Subcutaneous abdominal adipose tissue (tissue), 5 donors: ENCODE data around the gene DPP6.

ENCODE experiments used
- H3K27ac ChIP-seq: one replicate; pipeline ENCODE4 v1.7.0; 2013; ENCODE audit warnings: low read depth, mild to moderate bottlenecking, inconsistent platforms, low read length, moderate library complexity
- H3K27me3 ChIP-seq, 5 donors: one replicate each; pipeline ENCODE4 v1.7.0; 2013; ENCODE audit warnings: low read length in 5 of 5, inconsistent platforms in 1 of 5; ENCODE audit not compliant: control insufficient read depth in 5 of 5, insufficient read depth in 4 of 5
- H3K36me3 ChIP-seq, 5 donors: one replicate each; pipeline ENCODE4 v1.7.0; 2013; ENCODE audit warnings: low read length in 5 of 5; ENCODE audit not compliant: control insufficient read depth in 5 of 5, insufficient read depth in 5 of 5
- H3K4me1 ChIP-seq, 5 donors: one replicate each; pipeline ENCODE4 v1.7.0; 2013; ENCODE audit warnings: low read length in 5 of 5, mild to moderate bottlenecking in 3 of 5, moderate library complexity in 1 of 5; ENCODE audit not compliant: control insufficient read depth in 5 of 5, insufficient read depth in 5 of 5
- H3K4me3 ChIP-seq, 5 donors: one replicate each; pipeline ENCODE4 v1.7.0; 2013; ENCODE audit warnings: low read length in 5 of 5, low read depth in 1 of 5
- H3K9ac ChIP-seq, 5 donors: one replicate each; pipeline ENCODE4 v1.7.0; 2013; ENCODE audit warnings: low read length in 5 of 5, mild to moderate bottlenecking in 4 of 5, moderate library complexity in 3 of 5
- H3K9me3 ChIP-seq, 5 donors: one replicate each; pipeline ENCODE4 v1.7.0; 2013; ENCODE audit warnings: low read length in 5 of 5; ENCODE audit not compliant: control insufficient read depth in 5 of 5
- donor health status: healthy.
- donor health status: healthy.
- donor health status: healthy.
- donor health status: healthy.
- donor health status: healthy.

The DPP6 gene

DNA sequence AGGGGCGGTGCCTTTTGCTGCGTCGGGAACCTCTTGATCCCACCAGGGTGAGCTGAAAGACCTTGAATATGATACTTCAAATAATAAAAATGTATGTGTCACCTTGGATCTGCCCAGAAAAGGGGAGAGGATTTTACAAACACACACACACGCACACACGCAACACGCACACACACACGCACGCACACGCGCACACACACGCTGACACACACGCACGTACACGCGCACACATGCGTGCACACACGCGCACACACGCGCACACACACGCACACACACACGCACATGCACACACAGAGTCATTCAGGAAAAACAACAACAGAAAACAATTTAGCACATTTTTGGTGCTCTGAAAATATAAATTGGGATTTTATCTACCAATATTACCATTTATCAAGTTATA, 571.2 kb downstream of the DPP6 start:
- Histone ChIP-seq H3K4me3 (no peak overlapping the region), H3K4me1 (no peaks in the 10 kb centered on the region), H3K9me3 (peaks cover 0 to 2% (median 0%) of the 10 kb centered on the region in 5 donors), H3K27me3 (no peaks in the 10 kb centered on the region), H3K36me3 (no peaks in the 10 kb centered on the region), H3K27ac (no peak overlapping the region), H3K9ac (no peak overlapping the region)

DNA sequence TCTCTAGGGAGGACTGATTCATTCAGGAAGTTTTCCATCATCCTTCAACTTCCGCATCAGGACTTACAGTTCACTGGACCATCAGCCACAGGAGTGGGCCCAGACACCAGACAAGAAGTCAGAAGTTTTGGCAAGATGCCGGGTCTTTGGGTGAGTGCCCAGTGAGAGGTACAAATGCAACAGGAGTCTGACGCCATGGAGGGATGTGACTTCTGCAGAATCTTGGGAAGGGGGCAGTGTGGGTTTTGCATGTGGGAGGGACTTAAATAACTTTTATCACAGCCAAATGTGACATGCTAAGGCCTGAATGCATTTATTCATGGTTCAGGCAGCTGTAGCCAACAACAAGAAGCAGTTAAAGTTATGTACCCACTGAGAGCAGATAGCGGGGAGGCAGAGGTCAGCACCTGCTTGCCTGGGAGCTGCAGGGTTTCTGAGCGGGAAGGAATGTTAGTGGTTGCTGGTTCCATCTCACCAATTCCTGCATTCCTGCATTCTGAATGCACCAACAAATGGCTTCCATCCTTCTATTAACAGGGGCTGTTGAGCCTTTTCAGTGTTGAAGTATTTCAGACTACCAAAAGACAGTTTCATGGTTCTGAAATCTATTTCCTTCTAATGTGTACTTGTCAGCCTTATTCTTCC, 575.6 kb downstream of the DPP6 start:
- peaks cover 0 to 7% (median 4%) of the 10 kb centered on the region in 5 donors for H3K27me3 ChIP-seq
- no peak overlapping the region for H3K27ac ChIP-seq
- H3K4me1 ChIP-seq: no peaks in the 10 kb centered on the region
- H3K4me3 ChIP-seq: no peak overlapping the region
- H3K9me3 ChIP-seq: peaks cover 0 to 4% (median 0%) of the 10 kb centered on the region in 5 donors
- no peak overlapping the region for H3K9ac ChIP-seq
- no peaks in the 10 kb centered on the region for H3K36me3 ChIP-seq

DNA sequence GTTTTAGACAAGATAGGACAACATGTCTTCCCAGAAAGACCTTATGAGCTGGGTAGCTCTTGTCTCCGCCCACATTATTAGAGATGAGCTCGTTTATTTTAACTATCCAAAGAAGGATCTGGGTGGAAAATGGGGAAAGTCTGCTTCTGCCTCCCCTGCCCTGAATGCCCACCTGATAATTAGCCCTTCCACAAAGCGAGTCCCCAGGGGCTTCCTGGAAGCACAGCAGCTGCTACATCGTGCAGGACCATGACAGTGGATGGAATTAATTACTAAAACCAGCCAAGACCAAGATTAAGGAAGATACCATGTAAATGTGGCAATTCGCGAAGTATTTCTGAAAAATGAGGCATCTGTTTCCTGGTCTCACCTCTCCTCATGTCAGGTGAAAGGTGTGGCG, 576.4 kb downstream of the DPP6 start:
- Histone ChIP-seq H3K4me1 (no peaks in the 10 kb centered on the region), H3K36me3 (no peaks in the 10 kb centered on the region), H3K9me3 (peaks cover 0 to 4% (median 0%) of the 10 kb centered on the region in 5 donors), H3K9ac (no peak overlapping the region), H3K27ac (no peak overlapping the region), H3K27me3 (peaks cover 0 to 7% (median 4%) of the 10 kb centered on the region in 5 donors), H3K4me3 (no peak overlapping the region)

DNA sequence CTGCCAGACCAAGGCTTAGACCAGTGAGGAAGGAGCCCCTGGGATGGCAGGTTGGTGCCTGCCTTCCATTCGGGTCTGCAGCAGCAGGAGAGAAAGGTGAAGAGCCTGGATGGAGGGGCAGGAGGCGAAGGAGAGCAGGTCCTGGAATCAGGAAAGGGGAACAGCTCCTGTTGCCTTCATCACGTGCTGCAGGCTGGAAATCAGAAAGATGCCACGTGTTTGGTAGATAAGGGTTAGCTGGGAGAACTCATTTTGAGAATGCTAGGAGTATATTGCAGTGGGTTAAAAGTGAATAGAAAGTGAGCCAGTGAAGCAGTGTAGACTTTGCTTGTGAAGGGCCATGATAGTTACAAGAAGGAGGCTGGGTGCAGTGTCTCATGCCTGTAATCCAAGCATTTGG, 579.0 kb downstream of the DPP6 start:
- Histone ChIP-seq H3K27ac (no peak overlapping the region), H3K4me1 (no peaks in the 10 kb centered on the region), H3K36me3 (no peaks in the 10 kb centered on the region), H3K9ac (no peak overlapping the region), H3K27me3 (peaks cover 0 to 7% (median 4%) of the 10 kb centered on the region in 5 donors), H3K4me3 (no peak overlapping the region), H3K9me3 (peaks cover 0 to 12% (median 6%) of the 10 kb centered on the region in 5 donors)

DNA sequence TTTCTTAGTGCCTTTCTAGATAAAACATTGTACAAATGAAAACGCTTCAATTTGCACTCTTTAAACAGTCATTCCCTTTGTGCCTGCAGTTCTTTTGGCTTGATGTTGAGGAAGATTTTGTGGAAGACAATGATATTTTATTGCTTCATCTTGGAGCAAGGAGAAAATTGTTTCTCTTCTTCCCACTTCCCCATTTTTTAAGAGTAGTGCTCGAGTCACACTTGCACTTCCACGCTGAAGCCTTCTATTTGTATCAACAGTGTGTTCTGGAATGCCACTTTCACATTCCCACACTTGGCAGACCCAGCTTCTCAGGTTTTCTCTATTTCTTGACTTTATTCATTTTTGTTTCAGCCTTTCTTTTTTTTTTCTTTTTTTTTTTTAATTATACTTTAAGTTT, 581.4 kb downstream of the DPP6 start:
- Histone ChIP-seq H3K9me3 (peaks cover 0 to 15% (median 6%) of the 10 kb centered on the region in 5 donors), H3K4me1 (no peaks in the 10 kb centered on the region), H3K27ac (no peak overlapping the region), H3K4me3 (no peak overlapping the region), H3K27me3 (peaks cover 0 to 7% (median 4%) of the 10 kb centered on the region in 5 donors), H3K36me3 (no peaks in the 10 kb centered on the region), H3K9ac (no peak overlapping the region)

DNA sequence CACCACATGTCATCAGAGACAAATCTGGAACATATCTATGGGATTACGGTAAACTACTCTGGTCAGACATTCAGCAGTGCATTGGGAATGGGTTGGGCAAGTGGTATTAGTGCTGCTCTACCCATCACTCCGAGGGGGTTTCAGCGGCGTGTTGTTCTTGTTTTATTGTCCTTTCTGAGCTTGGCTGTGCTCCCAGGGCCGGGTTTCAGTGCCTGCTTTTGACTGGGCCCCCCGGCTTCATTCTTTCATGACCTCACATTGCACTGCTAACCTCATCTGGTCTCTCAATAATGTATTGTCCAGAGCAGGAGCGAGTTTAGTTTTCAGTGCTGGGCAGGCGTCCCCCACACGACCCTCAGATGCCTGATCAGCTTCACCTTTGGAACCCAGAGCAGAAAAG, 586.1 kb downstream of the DPP6 start:
- H3K4me1 ChIP-seq: no peaks in the 10 kb centered on the region
- no peaks in the 10 kb centered on the region for H3K36me3 ChIP-seq
- H3K9ac ChIP-seq: no peak overlapping the region
- no peaks in the 10 kb centered on the region for H3K27me3 ChIP-seq
- no peak overlapping the region for H3K27ac ChIP-seq
- H3K4me3 ChIP-seq: no peak overlapping the region
- H3K9me3 ChIP-seq: peaks cover 0 to 11% (median 6%) of the 10 kb centered on the region in 5 donors

DNA sequence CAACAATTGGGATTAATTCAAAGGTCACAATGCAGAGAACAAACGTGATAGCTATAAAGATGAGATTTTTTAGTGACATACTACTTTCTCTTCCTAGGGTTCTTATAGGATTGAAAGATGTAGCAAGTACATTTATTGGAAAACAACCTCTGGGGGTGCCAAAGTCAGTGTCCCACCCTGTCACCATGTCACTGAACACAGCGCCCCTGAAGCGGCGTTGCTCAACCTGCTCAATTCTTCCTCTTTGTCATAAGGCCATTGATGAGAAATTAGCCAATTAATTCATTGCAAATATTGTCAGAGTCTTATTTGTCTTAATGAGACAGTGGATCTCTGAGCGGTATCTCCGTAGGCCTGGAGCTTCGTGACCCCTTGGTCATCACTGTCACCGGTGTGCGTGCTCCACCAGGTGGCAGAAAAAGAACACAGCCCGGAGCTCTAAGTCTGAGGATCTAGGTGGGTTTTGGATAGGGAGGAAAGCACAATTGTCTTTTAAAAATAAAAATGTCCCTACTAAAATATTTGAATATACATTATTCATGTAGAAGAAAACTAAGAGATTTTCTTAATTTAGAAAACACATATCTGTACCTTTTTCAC, 588.2 kb downstream of the DPP6 start:
- H3K4me1 ChIP-seq: no peaks in the 10 kb centered on the region
- no peak overlapping the region for H3K9ac ChIP-seq
- no peak overlapping the region for H3K4me3 ChIP-seq
- H3K27ac ChIP-seq: no peak overlapping the region
- peaks cover 0 to 11% (median 5%) of the 10 kb centered on the region in 5 donors for H3K9me3 ChIP-seq
- no peaks in the 10 kb centered on the region for H3K27me3 ChIP-seq
- H3K36me3 ChIP-seq: no peaks in the 10 kb centered on the region

DNA sequence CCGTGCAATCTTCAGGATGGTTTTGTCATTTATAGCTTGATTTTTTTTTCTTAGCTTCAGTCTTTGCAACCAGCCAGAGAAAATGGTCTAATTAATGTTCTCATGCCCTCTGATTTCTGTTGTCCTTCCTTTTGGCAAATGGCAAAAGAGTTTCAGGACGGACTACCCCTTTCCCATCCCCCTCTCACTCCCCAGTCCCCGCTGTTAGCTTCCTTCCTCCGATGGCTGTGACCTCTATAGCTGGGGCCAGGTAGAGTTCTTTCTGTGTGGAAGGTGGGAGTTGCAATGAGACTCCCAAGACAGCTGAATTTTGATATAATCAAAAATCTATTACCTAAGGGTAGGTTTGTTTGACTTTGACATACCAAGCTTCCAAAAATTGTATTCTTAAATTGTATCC, 588.7 kb downstream of the DPP6 start:
- H3K27ac ChIP-seq: no peak overlapping the region
- no peaks in the 10 kb centered on the region for H3K27me3 ChIP-seq
- H3K9me3 ChIP-seq: peaks cover 0 to 5% (median 0%) of the 10 kb centered on the region in 5 donors
- no peaks in the 10 kb centered on the region for H3K36me3 ChIP-seq
- H3K4me1 ChIP-seq: no peaks in the 10 kb centered on the region
- H3K4me3 ChIP-seq: no peak overlapping the region
- no peak overlapping the region for H3K9ac ChIP-seq

DNA sequence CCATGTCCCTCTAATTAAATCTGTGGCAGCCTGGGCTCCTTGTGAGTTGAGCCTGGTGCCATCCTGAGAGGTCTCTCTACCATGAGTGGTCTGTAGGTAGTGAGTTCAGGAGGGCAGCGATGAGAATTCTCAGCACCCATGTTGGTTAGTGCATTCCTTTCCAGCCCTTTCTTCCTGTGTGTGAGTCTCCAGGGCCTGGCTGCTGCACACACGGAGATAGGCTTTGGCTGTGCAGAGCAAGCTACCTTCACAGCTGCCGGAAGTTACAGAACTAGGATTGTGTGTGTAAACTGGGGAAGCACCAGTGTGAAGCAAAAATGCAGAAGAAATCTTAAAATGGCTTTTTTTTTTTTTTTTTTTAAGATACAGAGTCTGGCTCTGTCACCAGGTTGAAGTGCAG, 592.2 kb downstream of the DPP6 start:
- Histone ChIP-seq H3K9ac (no peak overlapping the region), H3K27ac (no peak overlapping the region), H3K36me3 (no peaks in the 10 kb centered on the region), H3K27me3 (no peaks in the 10 kb centered on the region), H3K4me1 (no peaks in the 10 kb centered on the region), H3K9me3 (no peaks in the 10 kb centered on the region), H3K4me3 (no peak overlapping the region)

DNA sequence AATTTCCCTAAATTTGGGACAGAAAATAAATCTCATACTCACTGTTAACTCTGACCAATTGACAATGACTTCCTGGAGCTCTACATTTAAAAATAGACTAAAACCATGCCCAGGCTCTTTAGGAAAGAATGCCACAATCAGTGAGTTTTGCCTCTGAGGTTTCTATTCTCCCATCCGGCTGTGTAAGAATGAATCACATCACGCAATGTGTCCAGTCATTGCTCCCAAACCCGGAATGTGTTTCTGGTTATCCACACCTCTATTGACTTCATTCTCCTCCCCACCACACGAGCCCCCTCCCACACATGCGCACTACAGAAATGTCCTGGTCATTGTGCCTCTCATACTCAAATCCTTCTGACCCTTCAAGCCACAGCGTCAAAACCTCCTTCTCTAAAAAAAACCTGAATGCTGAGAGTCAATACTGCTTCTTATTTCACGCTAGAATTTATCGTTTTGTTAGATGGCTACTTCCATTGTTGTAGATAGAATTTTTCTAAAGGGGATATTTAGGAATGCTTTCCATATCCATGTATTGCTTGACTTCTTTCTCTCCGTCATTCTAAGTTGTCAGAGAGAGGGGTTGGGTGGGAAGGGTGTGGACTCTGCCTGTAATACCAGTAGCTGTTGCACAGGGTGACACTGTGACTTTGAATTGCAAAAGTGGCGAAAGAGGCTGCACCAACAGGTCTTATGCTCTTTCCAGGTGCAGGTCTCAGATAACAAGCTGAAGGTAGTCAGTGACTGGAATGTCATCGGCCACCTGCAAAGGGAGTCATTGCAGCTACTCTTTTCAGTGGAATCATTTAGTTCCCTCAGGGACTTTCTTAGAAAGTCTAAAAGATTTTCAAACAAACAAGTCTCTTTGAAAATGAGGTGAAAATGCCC, 594.2 kb downstream of the DPP6 start:
- Histone ChIP-seq H3K9me3 (peaks cover 0 to 5% (median 4%) of the 10 kb centered on the region in 5 donors), H3K4me1 (no peaks in the 10 kb centered on the region), H3K36me3 (no peaks in the 10 kb centered on the region), H3K9ac (no peak overlapping the region), H3K27me3 (no peaks in the 10 kb centered on the region), H3K4me3 (no peak overlapping the region), H3K27ac (no peak overlapping the region)
